Mammary epithelial cell (primary cell): ENCODE results near the gene CIB1.

ENCODE experiments used
- EZH2 ChIP-seq: IDR thresholded peaks from 2 replicates; pipeline ENCODE4 v1.6.1; 2012; ENCODE audit warnings: low read length, inconsistent platforms, borderline replicate concordance
- TF ChIP-seq, protein P1 (sequence below), 2 donors: IDR thresholded peaks in 1 of 2; conservative IDR thresholded peaks in 1 of 2; 2 replicates each; pipeline ENCODE4 v1.5.1; 2011 to 2012; ENCODE audit warnings: inconsistent platforms in 2 of 2, low read length in 2 of 2, mild to moderate bottlenecking in 2 of 2, control low read depth in 1 of 2, low read depth in 1 of 2; ENCODE audit not compliant: insufficient read depth in 1 of 2; ENCODE audit errors: extremely low read depth in 1 of 2

DNA sequence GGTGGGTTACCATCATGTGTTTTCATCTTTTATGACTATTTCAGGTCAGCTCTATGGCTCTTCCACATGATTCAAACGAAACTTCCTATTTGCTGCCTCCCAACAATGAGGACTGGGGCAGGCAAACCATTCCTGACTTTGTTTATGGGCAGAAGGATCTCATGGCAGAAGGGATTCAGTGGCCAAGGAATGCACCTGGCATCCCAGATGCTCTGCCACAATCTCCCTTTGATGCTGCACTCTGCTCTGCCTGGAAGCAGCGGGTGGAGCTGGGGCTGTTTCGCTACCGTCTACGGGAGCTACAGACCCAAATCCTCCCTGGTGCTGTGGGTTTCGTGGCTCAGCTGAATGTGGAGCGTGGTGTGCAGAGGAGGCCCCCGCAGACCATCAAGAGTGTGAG is 7.1 kb upstream of the CIB1 start:
- TF ChIP-seq, protein P1, sequence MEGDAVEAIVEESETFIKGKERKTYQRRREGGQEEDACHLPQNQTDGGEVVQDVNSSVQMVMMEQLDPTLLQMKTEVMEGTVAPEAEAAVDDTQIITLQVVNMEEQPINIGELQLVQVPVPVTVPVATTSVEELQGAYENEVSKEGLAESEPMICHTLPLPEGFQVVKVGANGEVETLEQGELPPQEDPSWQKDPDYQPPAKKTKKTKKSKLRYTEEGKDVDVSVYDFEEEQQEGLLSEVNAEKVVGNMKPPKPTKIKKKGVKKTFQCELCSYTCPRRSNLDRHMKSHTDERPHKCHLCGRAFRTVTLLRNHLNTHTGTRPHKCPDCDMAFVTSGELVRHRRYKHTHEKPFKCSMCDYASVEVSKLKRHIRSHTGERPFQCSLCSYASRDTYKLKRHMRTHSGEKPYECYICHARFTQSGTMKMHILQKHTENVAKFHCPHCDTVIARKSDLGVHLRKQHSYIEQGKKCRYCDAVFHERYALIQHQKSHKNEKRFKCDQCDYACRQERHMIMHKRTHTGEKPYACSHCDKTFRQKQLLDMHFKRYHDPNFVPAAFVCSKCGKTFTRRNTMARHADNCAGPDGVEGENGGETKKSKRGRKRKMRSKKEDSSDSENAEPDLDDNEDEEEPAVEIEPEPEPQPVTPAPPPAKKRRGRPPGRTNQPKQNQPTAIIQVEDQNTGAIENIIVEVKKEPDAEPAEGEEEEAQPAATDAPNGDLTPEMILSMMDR (conservative IDR thresholded peaks at IDR 0.05 in 1 of 2, IDR thresholded peaks at IDR 0.05 in 1 of 2; ENCODE audit: extremely low read depth in 1 of 2, insufficient read depth in 1 of 2, low read depth in 1 of 2, low read length in 2 of 2) = no peak
- TF ChIP-seq EZH2 = no peak
